Fibroblast of the aortic adventitia (primary cell): Measurements from ENCODE around the gene NTPCR. TPM values are rescaled to one million over a fixed set of nuclear protein-coding genes. Genes with fewer than 3 reads are reported as not detected.

Experiments used
- DNase-seq: peaks from one replicate; pipeline ENCODE4 v3.0.0-alpha.2; 2010; ENCODE audit warnings: low read depth
- H3K4me3 ChIP-seq: 2 replicates; pipeline ENCODE4 v1.5.1; 2011; ENCODE audit warnings: low read depth, mild to moderate bottlenecking, control low read depth, low read length, moderate library complexity
- total RNA-seq: library from RNA; depleted of rRNA; stranded (reverse); fragments of >200 nt; gene quantifications from 2 replicates; pipeline ENCODE4 v1.2.3, GENCODE V29; 2012; ENCODE audit warnings: low replicate concordance
- TF ChIP-seq, protein P1 (sequence below): IDR thresholded peaks from 2 replicates; pipeline ENCODE4 v1.5.1; 2011; ENCODE audit warnings: mild to moderate bottlenecking, low read length, control low read depth, inconsistent platforms; ENCODE audit not compliant: insufficient read depth

Gene NTPCR
- total RNA-seq, 1 donor: 19.7 TPM

DNA sequence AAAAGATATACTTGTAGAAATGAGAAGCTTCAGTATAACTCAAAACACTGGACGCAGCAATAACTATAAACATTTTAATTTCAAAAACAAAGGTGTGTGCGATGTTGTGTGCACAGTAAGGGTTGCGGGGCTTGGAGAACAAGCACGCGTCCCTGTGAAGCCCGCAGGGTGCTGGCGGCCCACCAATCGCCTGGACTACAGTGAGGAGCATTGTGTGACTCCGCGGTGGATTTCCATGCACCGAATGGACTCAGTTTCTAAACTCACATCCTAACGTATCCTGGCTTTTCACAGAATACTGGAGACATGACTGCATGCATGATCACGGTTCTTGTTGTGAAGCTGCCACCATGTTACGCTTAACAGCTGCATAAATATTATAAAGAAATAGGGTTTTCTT is 33.0 kb downstream of the NTPCR start:
- TF ChIP-seq, protein P1, sequence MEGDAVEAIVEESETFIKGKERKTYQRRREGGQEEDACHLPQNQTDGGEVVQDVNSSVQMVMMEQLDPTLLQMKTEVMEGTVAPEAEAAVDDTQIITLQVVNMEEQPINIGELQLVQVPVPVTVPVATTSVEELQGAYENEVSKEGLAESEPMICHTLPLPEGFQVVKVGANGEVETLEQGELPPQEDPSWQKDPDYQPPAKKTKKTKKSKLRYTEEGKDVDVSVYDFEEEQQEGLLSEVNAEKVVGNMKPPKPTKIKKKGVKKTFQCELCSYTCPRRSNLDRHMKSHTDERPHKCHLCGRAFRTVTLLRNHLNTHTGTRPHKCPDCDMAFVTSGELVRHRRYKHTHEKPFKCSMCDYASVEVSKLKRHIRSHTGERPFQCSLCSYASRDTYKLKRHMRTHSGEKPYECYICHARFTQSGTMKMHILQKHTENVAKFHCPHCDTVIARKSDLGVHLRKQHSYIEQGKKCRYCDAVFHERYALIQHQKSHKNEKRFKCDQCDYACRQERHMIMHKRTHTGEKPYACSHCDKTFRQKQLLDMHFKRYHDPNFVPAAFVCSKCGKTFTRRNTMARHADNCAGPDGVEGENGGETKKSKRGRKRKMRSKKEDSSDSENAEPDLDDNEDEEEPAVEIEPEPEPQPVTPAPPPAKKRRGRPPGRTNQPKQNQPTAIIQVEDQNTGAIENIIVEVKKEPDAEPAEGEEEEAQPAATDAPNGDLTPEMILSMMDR: no peak
- no peak overlapping the region for H3K4me3 ChIP-seq
- no peak for DNase-seq

GRCh38 chr1:232983817-232984567 is 33.6 kb downstream of the NTPCR start:
- TF ChIP-seq, protein P1: no peak
- DNase-seq: no peak
- no peak overlapping the region for H3K4me3 ChIP-seq

DNA sequence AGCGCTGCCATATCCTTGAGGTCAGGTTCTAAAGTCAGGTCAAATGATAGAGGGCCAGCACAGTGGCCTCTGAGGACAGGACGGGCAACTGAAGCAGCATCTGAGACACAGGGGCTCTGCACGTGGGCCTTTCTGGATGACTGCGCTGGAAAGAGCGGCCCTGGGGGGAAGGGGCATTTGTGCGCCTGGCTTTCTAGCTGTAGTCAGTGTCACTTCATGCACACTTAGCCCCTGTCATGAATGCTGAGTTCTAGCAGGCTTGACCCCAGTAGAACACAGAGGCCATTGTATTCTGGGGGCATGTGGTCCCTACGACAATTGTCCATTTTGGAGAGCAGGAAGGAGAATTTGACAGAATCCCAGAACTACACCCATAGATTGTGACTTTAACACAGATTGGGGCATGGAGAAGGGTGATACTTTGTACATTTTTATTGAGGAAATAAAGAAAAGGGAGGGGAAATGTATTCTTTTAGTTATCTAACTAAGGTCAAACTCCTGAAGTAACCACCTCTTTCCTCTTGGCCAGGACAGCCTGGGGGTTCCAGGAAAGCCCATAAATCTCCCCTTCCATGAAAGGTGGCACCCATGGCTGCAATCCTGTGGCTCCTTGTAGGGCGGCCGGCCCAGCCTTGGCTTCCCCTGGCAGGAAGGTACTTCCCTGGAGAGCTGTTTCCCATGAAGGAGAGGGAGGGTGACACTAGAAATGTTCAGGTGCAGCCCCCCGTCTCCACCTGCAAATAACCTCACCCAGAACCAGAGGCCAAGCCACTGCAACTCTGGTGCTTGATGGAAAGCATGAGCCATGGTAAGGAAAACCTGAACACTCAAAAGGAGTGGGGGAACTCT is 34.4 kb downstream of the NTPCR start:
- no peak for DNase-seq
- no peak overlapping the region for H3K4me3 ChIP-seq
- TF ChIP-seq, protein P1: no peak

- DNase-seq: no peak
- TF ChIP-seq, protein P1: no peak
- H3K4me3 ChIP-seq: no peak overlapping the region
Observed at GRCh38 chr1:232985882-232986526, 35.6 kb downstream of the NTPCR start.

DNA sequence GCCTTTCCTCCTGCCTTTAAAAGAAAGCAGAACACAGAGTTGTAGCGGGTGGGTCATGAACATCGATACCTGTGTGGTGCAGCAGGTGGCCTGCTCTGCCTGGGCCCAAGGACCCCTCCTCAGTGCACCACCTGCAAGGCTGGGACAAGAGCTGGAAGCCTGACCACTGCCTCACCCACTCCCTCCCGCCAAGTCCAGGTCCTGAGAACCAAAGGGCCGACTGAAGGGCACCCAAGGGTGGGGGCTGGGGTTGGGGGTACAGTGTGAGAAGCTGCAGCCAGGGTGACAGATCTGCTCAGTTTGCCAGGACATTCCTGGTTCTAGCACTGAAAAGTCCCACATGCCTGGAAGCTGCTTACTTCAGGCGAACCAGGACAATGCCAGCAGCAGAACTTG is 36.1 kb downstream of the NTPCR start:
- TF ChIP-seq, protein P1: no peak
- H3K4me3 ChIP-seq: no peak overlapping the region
- no peak for DNase-seq

DNA sequence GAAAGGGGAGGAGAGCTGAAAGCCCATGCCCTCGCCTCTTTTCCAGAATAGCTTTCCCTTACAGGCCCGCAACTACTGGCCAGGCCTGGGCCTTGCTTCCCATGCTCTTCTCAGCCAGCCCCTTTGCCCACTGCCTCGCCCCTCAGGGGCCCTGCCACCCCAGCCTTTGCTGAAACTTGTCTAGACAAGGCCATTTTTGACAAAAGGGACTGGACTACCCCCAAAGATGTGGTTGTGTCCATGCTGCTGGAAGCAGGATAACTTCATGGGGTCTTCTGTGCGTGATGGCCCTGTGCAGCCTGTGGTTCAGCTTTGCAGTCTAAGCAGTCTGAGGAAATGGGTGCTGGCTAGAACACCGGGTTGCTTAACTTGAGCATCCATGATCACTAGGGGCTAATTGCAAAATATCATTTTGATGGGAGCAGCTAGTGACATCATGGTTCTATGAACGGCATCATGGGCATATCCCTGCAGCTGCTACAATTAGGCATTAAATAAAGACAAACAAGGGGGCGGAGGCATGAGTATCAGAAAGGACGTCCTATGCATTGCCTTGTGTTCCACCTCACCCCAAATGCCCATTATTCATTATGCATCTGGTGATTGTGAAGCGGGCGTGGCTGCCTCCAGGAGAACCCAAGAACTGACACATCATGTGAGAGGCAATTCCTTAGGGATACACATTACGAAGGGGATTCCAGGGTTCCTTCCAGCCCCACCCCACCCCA is 36.8 kb downstream of the NTPCR start:
- DNase-seq: no peak
- TF ChIP-seq, protein P1: no peak
- no peak overlapping the region for H3K4me3 ChIP-seq
